ENCODE measurements around the gene ADSS1.
"Not testable (repeated sequence)": the region's sequence is repeated elsewhere in the genome, so short reads cannot be mapped to it uniquely, and the experiment has no call there.

Gene ADSS1

GRCh38 chr14:104714066-104714465 lies 10.0 kb upstream of the ADSS1 start:
- no peak for DNase-seq (ENCODE audit: extremely low read depth in 1 of 2, low read depth in 1 of 2)

- no peak for DNase-seq (ENCODE audit: extremely low read depth in 1 of 2, low read depth in 1 of 2)
Observed at GRCh38 chr14:104714681-104715080, 9.3 kb upstream of the ADSS1 start.

- DNase-seq (ENCODE audit: extremely low read depth in 1 of 2, low read depth in 1 of 2) = no peak
Observed at GRCh38 chr14:104715416-104715815, 8.6 kb upstream of the ADSS1 start.

GRCh38 chr14:104715871-104716270 lies 8.2 kb upstream of the ADSS1 start:
- no peak for DNase-seq (ENCODE audit: extremely low read depth in 1 of 2, low read depth in 1 of 2)

- DNase-seq (ENCODE audit: extremely low read depth in 1 of 2, low read depth in 1 of 2) = no peak
Observed at GRCh38 chr14:104717137-104717536, 6.9 kb upstream of the ADSS1 start.

- no peak for DNase-seq (ENCODE audit: extremely low read depth in 1 of 2, low read depth in 1 of 2)
Observed at GRCh38 chr14:104717646-104718045, 6.4 kb upstream of the ADSS1 start.

- no peak for DNase-seq (ENCODE audit: extremely low read depth in 1 of 2, low read depth in 1 of 2)
Observed at GRCh38 chr14:104718147-104718546, 5.9 kb upstream of the ADSS1 start.

GRCh38 chr14:104718871-104719270 lies 5.2 kb upstream of the ADSS1 start:
- DNase-seq (ENCODE audit: extremely low read depth in 1 of 2, low read depth in 1 of 2) = no peak

- no peak for DNase-seq (ENCODE audit: extremely low read depth in 1 of 2, low read depth in 1 of 2)
Observed at GRCh38 chr14:104719343-104719742, 4.7 kb upstream of the ADSS1 start.

GRCh38 chr14:104721505-104722431 lies 2.3 kb upstream of the ADSS1 start:
- DNase-seq (ENCODE audit: extremely low read depth in 1 of 2, low read depth in 1 of 2) = no peak

GRCh38 chr14:104722938-104723650 lies 935 bp upstream of the ADSS1 start:
- no peak for DNase-seq (ENCODE audit: extremely low read depth in 1 of 2, low read depth in 1 of 2)

GRCh38 chr14:104724407-104724980 lies 465 bp downstream of the ADSS1 start:
- no peak for DNase-seq (ENCODE audit: extremely low read depth in 1 of 2, low read depth in 1 of 2)

- no peak for DNase-seq (ENCODE audit: extremely low read depth in 1 of 2, low read depth in 1 of 2)
Observed at GRCh38 chr14:104724981-104725771, 1.1 kb downstream of the ADSS1 start.

GRCh38 chr14:104725772-104726548 lies 1.9 kb downstream of the ADSS1 start:
- no peak for DNase-seq (ENCODE audit: extremely low read depth in 1 of 2, low read depth in 1 of 2)

GRCh38 chr14:104726600-104727451 lies 2.8 kb downstream of the ADSS1 start:
- DNase-seq (ENCODE audit: extremely low read depth in 1 of 2, low read depth in 1 of 2) = no peak

GRCh38 chr14:104728631-104729030 lies 4.6 kb downstream of the ADSS1 start:
- no peak for DNase-seq (ENCODE audit: extremely low read depth in 1 of 2, low read depth in 1 of 2)

- not testable (repeated sequence) for DNase-seq (ENCODE audit: extremely low read depth in 1 of 2, low read depth in 1 of 2)
Observed at GRCh38 chr14:104729176-104729834, 5.3 kb downstream of the ADSS1 start.

GRCh38 chr14:104729835-104730181 lies 5.8 kb downstream of the ADSS1 start:
- no peak for DNase-seq (ENCODE audit: extremely low read depth in 1 of 2, low read depth in 1 of 2)

GRCh38 chr14:104730487-104730886 lies 6.5 kb downstream of the ADSS1 start:
- DNase-seq (ENCODE audit: extremely low read depth in 1 of 2, low read depth in 1 of 2) = no peak

Measured in stimulated activated CD8-positive, alpha-beta memory T cell treated with anti-CD3 and anti-CD28 coated beads, Interleukin-7, amount 100 ng/mL, for 48 hours (primary cell).